Thyroid gland (tissue), 4 donors: ENCODE measurements around the gene TM9SF4.

Source experiments
- CTCF ChIP-seq, 6 experiments: fragments of 200-600 bp in 3 of 6; fragments of 450-650 bp in 3 of 6; sonication (generic) in 3 of 6; IDR thresholded peaks; one replicate each; pipeline ENCODE4 v1.5.1; 2016 to 2019; ENCODE audit warnings: antibody characterized with exemption in 6 of 6, mild to moderate bottlenecking in 2 of 6, inconsistent platforms in 1 of 6, moderate library complexity in 1 of 6
- POLR2A ChIP-seq, 2 donors: fragments of 450-650 bp; IDR thresholded peaks; one replicate each; pipeline ENCODE4 v1.6.1; 2017; ENCODE audit warnings: antibody characterized with exemption in 2 of 2, mild to moderate bottlenecking in 2 of 2, moderate library complexity in 1 of 2

GRCh38 chr20:32108814-32109391 lies 611 bp upstream of the TM9SF4 start:
- TF ChIP-seq CTCF (IDR thresholded peaks at IDR 0.05) (no peak), POLR2A (IDR thresholded peaks at IDR 0.05) (no peak)
